OCI-LY3 (cell line): ENCODE measurements around the gene CBLN4.

ENCODE experiments used
- EZH2phosphoT487 ChIP-seq: fragments of 200-600 bp; shearing (Covaris generic); IDR thresholded peaks from 2 replicates; pipeline ENCODE4 v1.6.1; 2018; ENCODE audit warnings: antibody characterized with exemption, mixed run types, low read depth
- TF ChIP-seq, protein P1 (sequence below): fragments of 200-600, 300-600 bp; sonication (generic); IDR thresholded peaks from 2 replicates; pipeline ENCODE4 v1.5.1; 2014; ENCODE audit warnings: antibody characterized with exemption, low read length, low read depth

DNA sequence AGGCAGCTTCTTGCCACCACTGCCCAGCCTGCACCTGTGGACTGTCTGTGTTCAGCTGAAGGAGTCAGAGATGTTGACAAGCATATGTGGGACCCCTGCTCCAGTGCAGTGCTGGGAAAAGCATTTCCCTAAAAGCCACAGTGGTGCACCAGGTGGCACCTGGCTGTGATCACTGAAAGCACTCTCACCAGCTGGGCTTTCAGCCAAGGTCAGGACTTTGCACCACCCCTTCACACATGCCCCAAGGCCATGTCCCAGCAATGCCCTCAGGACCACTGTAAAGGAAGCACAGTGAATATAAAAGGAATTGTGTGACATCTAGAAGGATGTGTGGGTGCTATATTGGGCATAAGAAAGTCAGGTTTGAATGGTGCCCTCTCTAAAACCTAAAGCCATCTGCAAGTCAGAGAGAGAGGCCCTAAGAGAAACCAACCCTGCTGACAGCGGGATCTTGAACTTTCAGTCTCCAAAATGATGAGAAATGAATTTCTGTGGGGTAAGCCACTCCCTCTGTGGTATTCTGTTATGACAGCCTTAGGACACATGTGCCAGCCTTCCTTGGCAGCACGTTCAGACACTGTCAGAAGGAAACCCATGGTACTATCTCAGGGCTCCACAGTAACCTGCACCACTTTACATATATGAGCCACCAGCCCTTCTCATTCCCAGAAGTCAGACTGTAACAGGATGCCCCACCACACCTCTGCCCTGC is 30.7 kb downstream of the CBLN4 start:
- TF ChIP-seq EZH2phosphoT487: no peak
- TF ChIP-seq, protein P1, sequence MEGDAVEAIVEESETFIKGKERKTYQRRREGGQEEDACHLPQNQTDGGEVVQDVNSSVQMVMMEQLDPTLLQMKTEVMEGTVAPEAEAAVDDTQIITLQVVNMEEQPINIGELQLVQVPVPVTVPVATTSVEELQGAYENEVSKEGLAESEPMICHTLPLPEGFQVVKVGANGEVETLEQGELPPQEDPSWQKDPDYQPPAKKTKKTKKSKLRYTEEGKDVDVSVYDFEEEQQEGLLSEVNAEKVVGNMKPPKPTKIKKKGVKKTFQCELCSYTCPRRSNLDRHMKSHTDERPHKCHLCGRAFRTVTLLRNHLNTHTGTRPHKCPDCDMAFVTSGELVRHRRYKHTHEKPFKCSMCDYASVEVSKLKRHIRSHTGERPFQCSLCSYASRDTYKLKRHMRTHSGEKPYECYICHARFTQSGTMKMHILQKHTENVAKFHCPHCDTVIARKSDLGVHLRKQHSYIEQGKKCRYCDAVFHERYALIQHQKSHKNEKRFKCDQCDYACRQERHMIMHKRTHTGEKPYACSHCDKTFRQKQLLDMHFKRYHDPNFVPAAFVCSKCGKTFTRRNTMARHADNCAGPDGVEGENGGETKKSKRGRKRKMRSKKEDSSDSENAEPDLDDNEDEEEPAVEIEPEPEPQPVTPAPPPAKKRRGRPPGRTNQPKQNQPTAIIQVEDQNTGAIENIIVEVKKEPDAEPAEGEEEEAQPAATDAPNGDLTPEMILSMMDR: no peak
